Stimulated activated naive CD4-positive, alpha-beta T cell (primary cell): ENCODE results near the gene CXCR5.

ENCODE experiments used
- DNase-seq, 6 experiments: peaks; one replicate each; lab custom pipeline; 2025; lab: John Stamatoyannopoulos, UW

The CXCR5 gene

GRCh38 chr11:118927554-118928100 is 43.9 kb downstream of the CXCR5 start:
- no peak for DNase-seq

DNA sequence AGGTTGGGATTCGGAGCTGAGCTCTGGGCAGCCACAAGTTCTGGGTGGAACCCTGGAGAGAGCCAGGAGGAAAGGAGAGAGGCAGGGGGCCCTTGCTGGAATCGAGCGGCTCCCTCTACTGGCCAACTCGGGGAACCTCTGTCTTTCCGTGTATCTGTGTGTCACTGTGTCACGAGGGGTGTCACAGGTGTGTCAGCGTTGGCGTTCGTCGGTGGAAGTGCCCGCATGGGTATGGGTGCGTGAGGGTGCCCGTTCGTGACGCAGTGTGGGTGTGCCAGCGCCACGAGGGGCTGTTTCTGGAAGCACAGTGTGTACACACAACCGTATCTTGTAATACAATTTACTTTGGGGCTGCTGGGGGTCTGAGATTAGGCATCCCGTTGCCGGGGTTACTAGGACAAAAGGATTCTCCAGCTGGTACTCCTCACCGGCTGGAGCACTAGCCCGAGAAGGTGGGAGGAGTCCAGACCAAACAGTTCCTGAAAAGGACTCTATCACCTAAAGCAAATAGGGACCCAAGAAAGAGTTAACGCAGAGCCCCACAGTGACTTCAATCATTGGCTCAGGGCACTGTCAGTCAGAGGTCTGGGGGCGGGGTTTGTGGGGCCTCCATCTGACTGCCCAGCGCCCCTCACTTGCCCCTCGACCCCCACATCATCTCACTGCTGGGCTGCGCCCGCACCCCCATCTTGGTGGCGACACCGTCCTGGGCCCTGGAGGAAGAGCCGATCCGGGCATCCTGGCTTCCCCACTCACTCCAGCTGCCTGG is 44.6 kb downstream of the CXCR5 start:
- DNase-seq: peak; percentile 96 to 99 (median 98)

DNA sequence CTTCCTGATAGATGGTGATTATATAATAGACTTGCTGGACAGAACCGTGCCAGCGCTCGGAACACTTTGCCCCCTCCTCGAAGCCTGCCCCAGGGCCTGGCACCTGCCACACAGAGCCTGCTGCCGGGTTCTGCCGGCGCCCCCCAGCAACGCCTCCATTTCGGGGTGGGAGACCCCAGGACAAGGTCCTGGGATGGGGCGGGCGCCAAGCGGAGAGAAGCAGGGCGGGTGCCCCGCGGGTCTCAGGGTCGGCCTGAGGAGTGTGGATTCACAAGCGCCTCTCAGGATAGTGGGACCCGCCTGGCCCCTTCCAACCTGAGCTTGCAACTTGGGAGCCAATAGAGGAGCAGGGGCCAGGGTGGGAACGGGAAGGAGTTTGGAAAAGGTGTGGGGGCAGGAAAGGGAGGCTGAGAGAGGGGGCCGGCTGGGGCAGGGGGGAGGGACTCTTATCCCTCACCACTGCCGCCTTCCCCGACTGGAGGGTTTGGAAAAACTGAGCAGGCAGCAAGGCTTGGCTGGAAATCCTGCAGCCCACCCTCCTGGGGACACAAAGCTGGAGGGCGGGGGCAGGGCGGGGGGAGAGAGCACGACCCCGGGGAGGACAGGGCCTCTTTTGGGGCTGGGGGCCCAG is 45.3 kb downstream of the CXCR5 start:
- peak in 4 of 6 experiments; percentile 66 to 83 (median 76) for DNase-seq

GRCh38 chr11:118929501-118930093 is 45.9 kb downstream of the CXCR5 start:
- peak; percentile 79 to 94 (median 86) for DNase-seq

DNA sequence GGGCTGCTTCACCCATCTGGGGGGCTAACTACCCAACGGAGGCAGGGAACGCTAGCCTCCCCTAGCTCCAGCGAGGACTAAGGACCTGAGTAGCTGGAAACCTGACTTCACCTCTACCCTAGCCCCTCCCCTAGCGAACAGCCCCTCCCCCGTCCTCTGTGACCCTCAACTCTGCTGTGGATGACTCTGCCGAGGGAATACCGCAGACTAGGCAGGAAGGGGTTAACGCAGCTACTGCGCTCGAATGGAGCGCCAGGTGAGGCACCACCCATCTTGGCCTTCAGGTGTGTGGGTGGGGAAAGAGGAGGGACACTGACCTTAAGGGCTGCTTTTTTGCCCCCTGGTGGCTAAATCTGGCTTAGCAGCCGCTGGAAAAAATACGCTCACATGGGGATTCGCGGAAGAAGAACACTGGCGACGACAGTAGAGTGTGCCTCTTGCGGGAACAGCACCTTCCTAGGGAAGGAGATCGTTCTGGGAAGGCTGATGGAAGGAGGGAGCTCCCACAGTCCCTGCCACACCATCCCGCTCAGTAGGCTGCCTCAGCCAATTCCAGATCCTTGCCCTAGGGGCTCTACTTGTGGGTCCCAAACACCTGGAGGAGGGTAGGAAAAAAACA is 46.5 kb downstream of the CXCR5 start:
- DNase-seq: peak; percentile 79 to 97 (median 86)

DNA sequence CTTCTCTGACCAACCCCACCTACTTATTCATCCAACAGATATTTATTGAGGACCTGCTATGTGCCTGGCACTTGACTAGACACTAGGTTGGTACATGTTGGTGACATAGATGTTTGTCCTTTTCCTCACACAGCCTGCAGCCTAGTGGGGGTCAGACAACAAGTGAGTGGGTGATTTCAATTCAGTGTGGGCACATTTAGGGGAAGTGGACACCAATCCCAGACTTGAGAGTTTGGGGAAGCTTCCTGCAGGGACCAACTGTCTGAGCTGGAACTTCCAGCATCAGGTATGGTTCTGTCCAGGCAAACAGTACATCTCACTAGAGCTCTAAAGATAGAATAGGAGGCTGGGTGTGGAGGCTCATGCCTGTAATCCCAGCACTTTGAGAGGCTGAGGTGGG is 47.9 kb downstream of the CXCR5 start:
- no peak for DNase-seq

- no peak for DNase-seq
Observed at GRCh38 chr11:118933486-118933885, 49.8 kb downstream of the CXCR5 start.

DNA sequence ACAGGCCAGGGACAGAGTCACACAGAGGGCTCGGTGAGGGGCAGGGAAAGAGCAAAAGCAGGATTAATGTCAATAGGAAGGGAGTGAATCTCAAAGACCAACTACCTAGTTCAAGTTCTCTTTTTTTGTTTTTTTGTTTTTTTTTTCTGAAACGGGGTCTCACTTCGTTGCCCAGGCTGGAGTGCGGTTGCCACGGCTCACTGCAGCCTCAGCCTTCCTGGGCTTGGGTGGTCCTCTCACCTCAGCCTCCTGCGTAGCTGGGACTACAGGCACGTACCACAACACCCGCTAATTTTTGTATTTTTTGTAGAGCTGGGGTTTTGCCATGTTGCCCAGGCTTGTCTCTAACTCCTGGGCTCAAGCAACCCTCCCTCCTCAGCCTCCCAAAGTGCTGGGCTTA is 51.7 kb downstream of the CXCR5 start:
- no peak for DNase-seq

GRCh38 chr11:118938491-118939403 is 55.1 kb downstream of the CXCR5 start:
- no peak for DNase-seq

DNA sequence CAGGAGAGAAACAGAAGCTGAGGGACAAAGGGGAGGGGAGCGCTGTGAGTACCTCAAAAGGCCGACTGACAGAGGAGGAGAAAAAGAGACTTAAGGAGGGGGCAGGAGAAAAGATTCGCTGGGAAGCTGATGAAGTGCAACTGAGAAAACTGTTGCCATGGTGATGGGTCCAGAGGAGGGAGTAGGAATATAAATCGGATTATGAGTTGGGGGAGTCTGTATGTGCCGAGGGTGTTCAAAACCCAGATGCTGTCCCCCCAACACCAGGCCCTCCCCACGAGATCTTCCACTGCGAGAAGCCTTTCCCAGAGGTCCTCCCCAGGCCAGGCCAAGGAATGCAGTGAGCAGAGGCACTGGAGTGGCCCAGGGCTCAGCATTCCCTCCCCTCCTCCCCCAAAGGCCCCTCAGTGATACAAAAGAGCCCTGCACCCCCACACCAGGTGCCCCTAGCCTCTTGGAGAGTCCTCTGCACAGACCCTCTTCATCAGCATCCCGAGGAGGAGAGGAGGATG is 55.8 kb downstream of the CXCR5 start:
- no peak for DNase-seq

- peak; percentile 40 to 60 (median 50) for DNase-seq
Observed at GRCh38 chr11:118939953-118940598, 56.4 kb downstream of the CXCR5 start.

GRCh38 chr11:118947091-118947490 is 63.4 kb downstream of the CXCR5 start:
- no peak for DNase-seq
